Metanephros (tissue), 1 donor: ENCODE measurements around the gene SLAMF6. TPM values are rescaled to one million over a fixed set of nuclear protein-coding genes. Genes with fewer than 3 reads are reported as not detected.

Experiments used
- total RNA-seq: library from RNA; depleted of rRNA; stranded (reverse); fragments of >200 nt; gene quantifications from one replicate; pipeline ENCODE4 v1.2.3, GENCODE V29; 2014

The SLAMF6 gene
- 0.12 TPM for total RNA-seq

DNA sequence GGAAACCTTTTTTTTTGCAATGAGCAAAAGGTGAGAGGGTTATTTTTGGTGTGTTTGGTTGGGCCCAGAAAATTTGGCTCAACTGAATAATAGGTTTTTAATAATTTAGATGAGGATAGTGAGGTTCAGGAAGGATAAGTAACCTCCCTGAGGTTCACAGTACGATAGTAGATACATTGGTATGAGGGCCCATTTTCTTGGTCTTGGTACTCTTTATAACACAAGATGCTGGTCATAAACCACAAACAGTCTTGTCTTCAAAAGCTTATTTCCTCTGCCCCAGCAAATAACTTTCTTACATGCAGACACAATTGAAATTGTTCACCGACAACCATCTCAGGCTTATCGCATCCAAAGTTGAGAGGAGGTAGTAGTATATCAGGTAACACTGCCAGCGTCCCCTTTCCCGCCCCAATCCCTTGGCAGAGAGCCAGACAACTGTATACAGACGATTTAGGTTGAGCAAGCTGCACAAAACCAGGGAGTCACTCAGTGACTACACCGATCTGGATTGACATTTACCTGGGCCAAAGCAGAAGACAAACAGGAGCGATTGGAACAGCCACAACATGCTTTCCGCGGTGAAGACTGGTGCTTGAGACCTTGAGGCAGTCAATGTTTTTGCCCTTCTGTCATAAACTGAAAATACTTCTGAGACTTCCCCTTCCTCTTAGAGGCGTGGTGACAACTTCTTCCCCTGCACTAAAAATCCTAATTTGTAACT is at the start of gene SLAMF6:
SLAMF6 (minus strand) TSS at position 634 of the 724 bp plus-strand sequence; CDS start at position 571, 63 bp downstream.

Other genes with a start within 250 kb of the SLAMF6 start
- 58.0 TPM for gene PEX19, start 238.1 kb downstream of the SLAMF6 start, total RNA-seq
- 127 TPM for gene COPA, start 180.0 kb downstream of the SLAMF6 start, total RNA-seq
- 102 TPM for gene NCSTN, start 179.9 kb downstream of the SLAMF6 start, total RNA-seq
- not detected for gene NHLH1, start 156.2 kb downstream of the SLAMF6 start, total RNA-seq
- 15.5 TPM for gene VANGL2, start 122.7 kb downstream of the SLAMF6 start, total RNA-seq
- gene CD84, start 56.2 kb upstream of the SLAMF6 start, total RNA-seq, result 3.7 TPM
- 0.64 TPM for gene SLAMF1, start 123.8 kb upstream of the SLAMF6 start, total RNA-seq
- gene CD48, start 188.6 kb upstream of the SLAMF6 start, total RNA-seq, result 5.5 TPM
- 0.58 TPM for gene SLAMF7, start 216.0 kb upstream of the SLAMF6 start, total RNA-seq